ENCODE measurements around the gene KRT20.
"Not testable (repeated sequence)": the region's sequence is repeated elsewhere in the genome, so short reads cannot be mapped to it uniquely, and the experiment has no call there.

Gene KRT20

GRCh38 chr17:40872416-40872815 is 12.6 kb downstream of the KRT20 start:
- no peaks in the 10 kb centered on the region for H3K9me3 ChIP-seq (ENCODE audit: control insufficient read depth, low read length)
- H3K27ac ChIP-seq (ENCODE audit: low read depth, low read length, severe bottlenecking): no peak overlapping the region
- no peaks in the 10 kb centered on the region for H3K4me1 ChIP-seq (ENCODE audit: control insufficient read depth, insufficient read depth, low read length, poor library complexity, severe bottlenecking)
- H3K4me3 ChIP-seq (ENCODE audit: extremely low read depth, insufficient read depth, low read length, poor library complexity, severe bottlenecking): no peak overlapping the region
- H3K36me3 ChIP-seq (ENCODE audit: control insufficient read depth, insufficient read depth, low read length): no peaks in the 10 kb centered on the region

GRCh38 chr17:40871316-40871715 is 13.7 kb downstream of the KRT20 start:
- Histone ChIP-seq H3K4me1 (ENCODE audit: control insufficient read depth, insufficient read depth, low read length, poor library complexity, severe bottlenecking) (no peaks in the 10 kb centered on the region), H3K9me3 (ENCODE audit: control insufficient read depth, low read length) (no peaks in the 10 kb centered on the region), H3K27ac (ENCODE audit: low read depth, low read length, severe bottlenecking) (no peak overlapping the region), H3K36me3 (ENCODE audit: control insufficient read depth, insufficient read depth, low read length) (no peaks in the 10 kb centered on the region), H3K4me3 (ENCODE audit: extremely low read depth, insufficient read depth, low read length, poor library complexity, severe bottlenecking) (no peak overlapping the region)
- WGBS, 2 experiments (ENCODE audit: insufficient coverage in 2 of 2): 87 to 100% methylated on average over 6 to 7 of the region's 7 CpGs

- no peaks in the 10 kb centered on the region for H3K36me3 ChIP-seq (ENCODE audit: control insufficient read depth, insufficient read depth, low read length)
- no peaks in the 10 kb centered on the region for H3K9me3 ChIP-seq (ENCODE audit: control insufficient read depth, low read length)
- 73 to 93% methylated on average over 3 of the region's 4 CpGs for WGBS, 2 experiments (ENCODE audit: insufficient coverage in 2 of 2)
- H3K4me3 ChIP-seq (ENCODE audit: extremely low read depth, insufficient read depth, low read length, poor library complexity, severe bottlenecking): no peak overlapping the region
- H3K4me1 ChIP-seq (ENCODE audit: control insufficient read depth, insufficient read depth, low read length, poor library complexity, severe bottlenecking): no peaks in the 10 kb centered on the region
- no peak overlapping the region for H3K27ac ChIP-seq (ENCODE audit: low read depth, low read length, severe bottlenecking)
Measured at GRCh38 chr17:40870136-40870535, 14.9 kb downstream of the KRT20 start.

- no peaks in the 10 kb centered on the region for H3K4me1 ChIP-seq (ENCODE audit: control insufficient read depth, insufficient read depth, low read length, poor library complexity, severe bottlenecking)
- no peaks in the 10 kb centered on the region for H3K36me3 ChIP-seq (ENCODE audit: control insufficient read depth, insufficient read depth, low read length)
- no peak within 1 kb of the TSS for H3K27ac ChIP-seq (ENCODE audit: low read depth, low read length, severe bottlenecking)
- no peak within 1 kb of the TSS for H3K4me3 ChIP-seq (ENCODE audit: extremely low read depth, insufficient read depth, low read length, poor library complexity, severe bottlenecking)
- WGBS, 2 experiments (ENCODE audit: insufficient coverage in 2 of 2): 95 to 96% methylated on average over 2 to 8 of the region's 8 CpGs
- no peaks in the 10 kb centered on the region for H3K9me3 ChIP-seq (ENCODE audit: control insufficient read depth, low read length)
Measured at GRCh38 chr17:40866838-40867237, 18.2 kb downstream of the KRT20 start, which contains the start of gene KRT12. KRT12 (minus strand) TSS chr17:40867223; CDS start chr17:40867186, 37 bp downstream.

GRCh38 chr17:40864661-40865390 is 20.2 kb downstream of the KRT20 start:
- Histone ChIP-seq H3K27ac (ENCODE audit: low read depth, low read length, severe bottlenecking) (no peak overlapping the region), H3K36me3 (ENCODE audit: control insufficient read depth, insufficient read depth, low read length) (no peaks in the 10 kb centered on the region), H3K4me3 (ENCODE audit: extremely low read depth, insufficient read depth, low read length, poor library complexity, severe bottlenecking) (no peak overlapping the region), H3K4me1 (ENCODE audit: control insufficient read depth, insufficient read depth, low read length, poor library complexity, severe bottlenecking) (no peaks in the 10 kb centered on the region), H3K9me3 (ENCODE audit: control insufficient read depth, low read length) (no peaks in the 10 kb centered on the region)
- 91 to 95% methylated on average over 11 to 13 of the region's 14 CpGs for WGBS, 2 experiments (ENCODE audit: insufficient coverage in 2 of 2)

- Histone ChIP-seq H3K36me3 (ENCODE audit: control insufficient read depth, insufficient read depth, low read length) (no peaks in the 10 kb centered on the region), H3K9me3 (ENCODE audit: control insufficient read depth, low read length) (no peaks in the 10 kb centered on the region), H3K4me3 (ENCODE audit: extremely low read depth, insufficient read depth, low read length, poor library complexity, severe bottlenecking) (no peak overlapping the region), H3K27ac (ENCODE audit: low read depth, low read length, severe bottlenecking) (no peak overlapping the region), H3K4me1 (ENCODE audit: control insufficient read depth, insufficient read depth, low read length, poor library complexity, severe bottlenecking) (no peaks in the 10 kb centered on the region)
- WGBS, 2 experiments (ENCODE audit: insufficient coverage in 2 of 2): 84 to 86% methylated on average over 36 to 39 of the region's 39 CpGs
Measured at GRCh38 chr17:40862985-40863733, 21.9 kb downstream of the KRT20 start.

GRCh38 chr17:40859536-40859935 is 25.5 kb downstream of the KRT20 start:
- no peaks in the 10 kb centered on the region for H3K4me1 ChIP-seq (ENCODE audit: control insufficient read depth, insufficient read depth, low read length, poor library complexity, severe bottlenecking)
- no peak overlapping the region for H3K4me3 ChIP-seq (ENCODE audit: extremely low read depth, insufficient read depth, low read length, poor library complexity, severe bottlenecking)
- 83% methylated on average over 1 of the region's 2 CpGs; no CpG with 5 or more reads in 1 of the 2 experiments for WGBS, 2 experiments (ENCODE audit: insufficient coverage in 2 of 2)
- H3K36me3 ChIP-seq (ENCODE audit: control insufficient read depth, insufficient read depth, low read length): no peaks in the 10 kb centered on the region
- no peak overlapping the region for H3K27ac ChIP-seq (ENCODE audit: low read depth, low read length, severe bottlenecking)
- H3K9me3 ChIP-seq (ENCODE audit: control insufficient read depth, low read length): no peaks in the 10 kb centered on the region

- H3K27ac ChIP-seq (ENCODE audit: low read depth, low read length, severe bottlenecking); H3K36me3 ChIP-seq (ENCODE audit: control insufficient read depth, insufficient read depth, low read length); H3K4me3 ChIP-seq (ENCODE audit: extremely low read depth, insufficient read depth, low read length, poor library complexity, severe bottlenecking); H3K4me1 ChIP-seq (ENCODE audit: control insufficient read depth, insufficient read depth, low read length, poor library complexity, severe bottlenecking); H3K9me3 ChIP-seq (ENCODE audit: control insufficient read depth, low read length): not testable (repeated sequence)
- WGBS, 2 experiments (ENCODE audit: insufficient coverage in 2 of 2): no CpG with 5 or more reads among the region's 2 CpGs
Measured at GRCh38 chr17:40858667-40859066, 26.4 kb downstream of the KRT20 start.

GRCh38 chr17:40857535-40857934 is 27.5 kb downstream of the KRT20 start:
- Histone ChIP-seq H3K4me1 (ENCODE audit: control insufficient read depth, insufficient read depth, low read length, poor library complexity, severe bottlenecking) (no peaks in the 10 kb centered on the region), H3K27ac (ENCODE audit: low read depth, low read length, severe bottlenecking) (no peak overlapping the region), H3K36me3 (ENCODE audit: control insufficient read depth, insufficient read depth, low read length) (no peaks in the 10 kb centered on the region), H3K9me3 (ENCODE audit: control insufficient read depth, low read length) (no peaks in the 10 kb centered on the region), H3K4me3 (ENCODE audit: extremely low read depth, insufficient read depth, low read length, poor library complexity, severe bottlenecking) (no peak overlapping the region)
- 93 to 100% methylated on average over 3 to 4 of the region's 5 CpGs for WGBS, 2 experiments (ENCODE audit: insufficient coverage in 2 of 2)

- Histone ChIP-seq H3K4me1 (ENCODE audit: control insufficient read depth, insufficient read depth, low read length, poor library complexity, severe bottlenecking) (no peaks in the 10 kb centered on the region), H3K27ac (ENCODE audit: low read depth, low read length, severe bottlenecking) (peak overlapping the region; percentile 11), H3K36me3 (ENCODE audit: control insufficient read depth, insufficient read depth, low read length) (no peaks in the 10 kb centered on the region), H3K9me3 (ENCODE audit: control insufficient read depth, low read length) (no peaks in the 10 kb centered on the region), H3K4me3 (ENCODE audit: extremely low read depth, insufficient read depth, low read length, poor library complexity, severe bottlenecking) (no peak overlapping the region)
- 85 to 100% methylated on average over 1 to 4 of the region's 6 CpGs for WGBS, 2 experiments (ENCODE audit: insufficient coverage in 2 of 2)
Measured at GRCh38 chr17:40854175-40854814, 30.7 kb downstream of the KRT20 start.

All from mesodermal cell (in vitro differentiated cells).